ENCODE results near the gene VHLL. TPM values are rescaled to one million over a fixed set of nuclear protein-coding genes. Genes with fewer than 3 reads are reported as not detected.

VHLL gene
- total RNA-seq, 1 experiment from 2014 or later: not detected

GRCh38 chr1:156305215-156305614, 6.1 kb upstream of the VHLL start:
- H3T11ph ChIP-seq (ENCODE audit: low read length): no peak overlapping the region
- no peaks in the 10 kb centered on the region for H3K79me1 ChIP-seq (ENCODE audit: insufficient read depth, low read depth, low read length, poor library complexity, severe bottlenecking)
- no peak overlapping the region for H3K14ac ChIP-seq (ENCODE audit: insufficient read depth, low read length)
- peaks cover 15 to 56% (median 34%) of the 10 kb centered on the region in 3 experiments; a peak in 6 of 7 replicates for H3K36me3 Mint-ChIP-seq (ENCODE audit: insufficient read depth in 1 of 3, low read depth in 3 of 3)
- WGBS (ENCODE audit: extremely low coverage, insufficient read length, low lambda C conversion rate): no CpG with 5 or more reads among the region's 2 CpGs
- no peaks in the 10 kb centered on the region for H3K23me2 ChIP-seq (ENCODE audit: insufficient read length, low read depth, low read length, poor library complexity, severe bottlenecking)
- H3K4ac ChIP-seq (ENCODE audit: low read depth, low read length): no peak overlapping the region
- TF ChIP-seq, protein P1, sequence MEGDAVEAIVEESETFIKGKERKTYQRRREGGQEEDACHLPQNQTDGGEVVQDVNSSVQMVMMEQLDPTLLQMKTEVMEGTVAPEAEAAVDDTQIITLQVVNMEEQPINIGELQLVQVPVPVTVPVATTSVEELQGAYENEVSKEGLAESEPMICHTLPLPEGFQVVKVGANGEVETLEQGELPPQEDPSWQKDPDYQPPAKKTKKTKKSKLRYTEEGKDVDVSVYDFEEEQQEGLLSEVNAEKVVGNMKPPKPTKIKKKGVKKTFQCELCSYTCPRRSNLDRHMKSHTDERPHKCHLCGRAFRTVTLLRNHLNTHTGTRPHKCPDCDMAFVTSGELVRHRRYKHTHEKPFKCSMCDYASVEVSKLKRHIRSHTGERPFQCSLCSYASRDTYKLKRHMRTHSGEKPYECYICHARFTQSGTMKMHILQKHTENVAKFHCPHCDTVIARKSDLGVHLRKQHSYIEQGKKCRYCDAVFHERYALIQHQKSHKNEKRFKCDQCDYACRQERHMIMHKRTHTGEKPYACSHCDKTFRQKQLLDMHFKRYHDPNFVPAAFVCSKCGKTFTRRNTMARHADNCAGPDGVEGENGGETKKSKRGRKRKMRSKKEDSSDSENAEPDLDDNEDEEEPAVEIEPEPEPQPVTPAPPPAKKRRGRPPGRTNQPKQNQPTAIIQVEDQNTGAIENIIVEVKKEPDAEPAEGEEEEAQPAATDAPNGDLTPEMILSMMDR (conservative IDR thresholded peaks at IDR 0.05): no peak
- H3K27ac Mint-ChIP-seq: peak overlapping the region in 1 of 3 experiments; percentile 4; a peak in 1 of 7 replicates
- H3K9me3 ChIP-seq (ENCODE audit: control insufficient read depth, low read depth, low read length): no peaks in the 10 kb centered on the region
- H2BK20ac ChIP-seq (ENCODE audit: low read depth, low read length, poor library complexity, severe bottlenecking): no peak overlapping the region
- H3K4me3 Mint-ChIP-seq: no peak overlapping the region
- DNase-seq: no peak
- no peak overlapping the region for H4K5ac ChIP-seq (ENCODE audit: insufficient read length, low read depth, low read length)
- H3K9me3 Mint-ChIP-seq: no peaks in the 10 kb centered on the region
- no peaks in the 10 kb centered on the region for H4K20me1 ChIP-seq (ENCODE audit: control insufficient read depth, insufficient read depth, insufficient read length)
- H2BK120ac ChIP-seq (ENCODE audit: low read depth, low read length, poor library complexity, severe bottlenecking): no peak overlapping the region
- H3K27ac ChIP-seq (ENCODE audit: insufficient read length, low read depth, low read length): no peak overlapping the region
- no peak overlapping the region for H2BK12ac ChIP-seq (ENCODE audit: insufficient read length, low read depth, low read length)
- H2AFZ ChIP-seq (ENCODE audit: low read length): no peak overlapping the region
- no peaks in the 10 kb centered on the region; the same call in 1 of the 2 replicates for H3K27me3 Mint-ChIP-seq (ENCODE audit: low read depth)
- H3K56ac ChIP-seq (ENCODE audit: insufficient read length, low read depth, low read length): no peak overlapping the region
- no peak overlapping the region for H3K9ac ChIP-seq (ENCODE audit: extremely low read depth, insufficient read length, low read length)
- H3K23ac ChIP-seq (ENCODE audit: insufficient read length, low read depth, low read length): no peak overlapping the region
- H3K18ac ChIP-seq (ENCODE audit: insufficient read length, low read depth, low read length): no peak overlapping the region
- H4K8ac ChIP-seq (replicated peaks; ENCODE audit: insufficient read length, low read depth, low read length): no peak overlapping the region
- H3K4me1 Mint-ChIP-seq: peaks cover 2% of the 10 kb centered on the region in 2 experiments; a peak in 1 of 4 replicates
- no peak overlapping the region for H2BK5ac ChIP-seq (ENCODE audit: insufficient read length, low read length)
- H3K79me2 ChIP-seq (ENCODE audit: insufficient read depth, low read length): no peaks in the 10 kb centered on the region
- H3K27me3 ChIP-seq (ENCODE audit: insufficient read depth, low read length): no peaks in the 10 kb centered on the region
- no peak overlapping the region for H2BK15ac ChIP-seq (ENCODE audit: low read depth, low read length)
- no peak overlapping the region for H2AK5ac ChIP-seq (ENCODE audit: insufficient read length, low read length)
- no peak overlapping the region for H3K4me2 ChIP-seq (ENCODE audit: insufficient read depth, insufficient read length, low read length)
- no peaks in the 10 kb centered on the region for H3K4me1 ChIP-seq (ENCODE audit: insufficient read depth, low read length)
- no peak overlapping the region for H4K91ac ChIP-seq (ENCODE audit: insufficient read length, low read depth, low read length)
